Measurements from ENCODE around the gene ADAMTSL1. TPM values are rescaled to one million over a fixed set of nuclear protein-coding genes. Genes with fewer than 3 reads are reported as not detected.

The ADAMTSL1 gene
- total RNA-seq, 1 experiment from 2014 or later, result 1.2 TPM

DNA sequence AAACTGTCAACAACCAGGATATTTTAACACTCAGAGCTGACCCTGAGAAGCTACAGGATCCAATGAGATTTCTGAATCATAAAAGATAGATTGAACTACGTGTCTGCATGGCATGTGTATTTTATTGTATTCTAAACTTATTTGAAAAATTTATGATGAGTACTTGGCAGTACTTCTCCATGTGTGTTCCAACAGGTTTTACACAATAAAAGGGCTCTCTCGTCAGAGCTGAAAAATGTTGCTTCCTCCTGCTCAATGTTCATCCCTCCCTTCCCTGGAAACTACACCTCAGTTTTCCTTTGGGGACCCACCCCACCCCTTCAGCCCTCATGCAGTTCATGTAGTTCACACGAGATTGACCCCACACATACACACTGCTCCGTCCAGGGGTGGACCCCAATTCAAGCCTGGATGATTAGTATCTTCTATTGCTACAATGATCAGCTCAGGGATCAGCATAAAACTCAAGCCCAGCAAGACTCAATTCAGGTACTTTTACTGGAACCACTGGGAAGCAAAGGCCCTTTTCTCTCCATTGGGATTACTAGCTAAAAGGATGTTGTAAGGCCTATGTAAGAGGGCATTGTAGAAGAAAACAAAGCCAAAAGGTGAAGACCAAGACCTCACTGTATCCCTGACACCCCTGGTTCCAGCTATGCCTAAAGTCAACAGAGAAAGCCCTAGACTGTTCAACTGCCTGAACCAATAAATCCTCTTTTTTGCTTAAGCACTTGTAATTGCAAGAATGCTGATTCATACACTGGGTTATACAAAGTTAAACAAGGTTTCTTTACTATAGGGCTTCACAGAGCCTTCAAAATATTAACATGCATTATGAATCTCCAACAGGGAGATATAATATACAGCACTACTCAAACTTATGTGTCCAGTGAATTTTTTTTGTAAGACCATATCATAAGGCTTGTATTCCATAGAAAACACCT lies 446.5 kb downstream of the ADAMTSL1 start:
- no peak overlapping the region for H4K91ac ChIP-seq (ENCODE audit: insufficient read length, low read depth, low read length)
- Mint-ChIP-seq H3K36me3 (ENCODE audit: insufficient read depth in 1 of 3, low read depth in 3 of 3) (no peaks in the 10 kb centered on the region; a peak in 1 of 7 replicates), H3K27me3 (ENCODE audit: low read depth) (no peaks in the 10 kb centered on the region), H3K27ac (peak overlapping the region in 1 of 3 experiments; percentile 7; a peak in 1 of 7 replicates), H3K4me1 (peaks cover 6 to 9% of the 10 kb centered on the region in 2 experiments), H3K4me3 (no peak overlapping the region), H3K9me3 (no peaks in the 10 kb centered on the region; a peak in 1 of 5 replicates)
- DNase-seq, result no peak
- no peak overlapping the region for H3K56ac ChIP-seq (ENCODE audit: insufficient read length, low read depth, low read length)
- H3K14ac ChIP-seq (ENCODE audit: insufficient read depth, low read length), result no peak overlapping the region
- TF ChIP-seq CTCF (conservative IDR thresholded peaks at IDR 0.05), result no peak
- H4K20me1 ChIP-seq (ENCODE audit: control insufficient read depth, insufficient read depth, insufficient read length), result no peaks in the 10 kb centered on the region
- H2BK12ac ChIP-seq (ENCODE audit: insufficient read length, low read depth, low read length), result no peak overlapping the region
- no peak overlapping the region for H3K27ac ChIP-seq (ENCODE audit: insufficient read length, low read depth, low read length)
- H3K23me2 ChIP-seq (ENCODE audit: insufficient read length, low read depth, low read length, poor library complexity, severe bottlenecking), result no peaks in the 10 kb centered on the region
- H3K79me1 ChIP-seq (ENCODE audit: insufficient read depth, low read depth, low read length, poor library complexity, severe bottlenecking), result no peaks in the 10 kb centered on the region
- no peak overlapping the region; the same call in 1 of the 2 replicates for H2BK15ac ChIP-seq (ENCODE audit: low read depth, low read length)
- H2AK5ac ChIP-seq (ENCODE audit: insufficient read length, low read length), result no peak overlapping the region
- no peak overlapping the region for H3K4me2 ChIP-seq (ENCODE audit: insufficient read depth, insufficient read length, low read length)
- H3K23ac ChIP-seq (ENCODE audit: insufficient read length, low read depth, low read length), result no peak overlapping the region
- no peak overlapping the region for H4K8ac ChIP-seq (replicated peaks; ENCODE audit: insufficient read length, low read depth, low read length)
- H2BK5ac ChIP-seq (ENCODE audit: insufficient read length, low read length), result no peak overlapping the region
- H4K5ac ChIP-seq (ENCODE audit: insufficient read length, low read depth, low read length), result no peak overlapping the region
- H3K27me3 ChIP-seq (ENCODE audit: insufficient read depth, low read length), result no peaks in the 10 kb centered on the region
- H3K9ac ChIP-seq (ENCODE audit: extremely low read depth, insufficient read length, low read length), result no peak overlapping the region
- no peaks in the 10 kb centered on the region for H3K79me2 ChIP-seq (ENCODE audit: insufficient read depth, low read length)
- no peaks in the 10 kb centered on the region for H3K4me1 ChIP-seq (ENCODE audit: insufficient read depth, low read length)
- no peak overlapping the region for H3K4ac ChIP-seq (ENCODE audit: low read depth, low read length)
- no peak overlapping the region for H3K18ac ChIP-seq (ENCODE audit: insufficient read length, low read depth, low read length)
- H3T11ph ChIP-seq (ENCODE audit: low read length), result no peak overlapping the region
- H2BK120ac ChIP-seq (ENCODE audit: low read depth, low read length, poor library complexity, severe bottlenecking), result no peak overlapping the region
- no peaks in the 10 kb centered on the region for H3K9me3 ChIP-seq (ENCODE audit: control insufficient read depth, low read depth, low read length)
- H2AFZ ChIP-seq (ENCODE audit: low read length), result no peak overlapping the region
- WGBS (ENCODE audit: extremely low coverage, insufficient read length, low lambda C conversion rate), result no CpG with 5 or more reads among the region's 4 CpGs
- H2BK20ac ChIP-seq (ENCODE audit: low read depth, low read length, poor library complexity, severe bottlenecking), result no peak overlapping the region

Data from H9 (cell line).